GM10248 (cell line): ENCODE data around the gene LMO1.

ENCODE experiments used
- CTCF ChIA-PET: fragments of 300-600 bp; sonication (Branson Sonifier 250); formaldehyde crosslinking; extraction: SDS; loops from one replicate; lab custom pipeline; 2021; ENCODE audit warnings: antibody characterized with exemption; lab: Yijun Ruan, JAX
- POLR2A ChIA-PET: fragments of 350-650 bp; sonication (Branson Sonifier 250); formaldehyde crosslinking; extraction: SDS; loops from one replicate; lab custom pipeline; 2020; ENCODE audit warnings: antibody characterized with exemption; lab: Yijun Ruan, JAX
- DNase-seq: peaks from one replicate; pipeline ENCODE4 v3.0.0; 2012; ENCODE audit errors: extremely low spot score
- CTCF ChIP-seq: IDR thresholded peaks from 2 replicates; pipeline ENCODE4 v1.5.1; 2012; ENCODE audit warnings: mild to moderate bottlenecking, low read depth; ENCODE audit errors: extremely low read depth, missing control alignments, control extremely low read depth

Gene LMO1

DNA sequence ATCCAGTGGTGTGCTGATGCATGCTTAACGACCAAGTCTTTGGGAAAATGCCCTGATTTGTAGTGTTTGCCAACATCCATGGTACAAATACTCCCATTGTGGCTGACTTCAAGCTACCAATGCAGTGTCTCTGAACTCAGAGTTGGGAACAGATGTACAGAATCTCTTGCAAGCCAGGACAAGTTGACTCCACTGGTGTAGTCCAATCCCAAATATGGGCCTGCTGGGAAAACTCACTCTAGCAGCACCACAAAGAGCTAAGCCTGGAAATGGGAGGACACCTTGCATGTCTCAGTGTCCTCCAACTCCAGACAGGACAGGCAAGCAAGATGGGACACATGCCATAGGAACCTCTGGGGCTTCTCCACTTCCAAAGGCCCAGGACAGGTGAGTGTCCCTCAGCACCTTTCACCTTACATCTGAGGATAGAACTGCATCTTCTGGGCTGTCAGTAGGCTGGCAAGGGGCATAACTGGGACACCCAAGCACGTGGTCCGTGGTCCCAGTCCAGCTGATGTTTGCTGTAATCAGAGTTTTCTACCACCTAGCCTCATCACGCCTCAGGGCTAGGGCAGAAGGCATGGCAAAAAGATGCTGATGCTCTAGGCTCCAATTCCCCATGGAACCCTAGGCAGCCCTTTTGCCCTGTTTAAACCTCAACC is 6.5 kb downstream of the LMO1 start:
- ChIA-PET POLR2A (no interaction called here), CTCF (interaction anchor here (1.0 to 1.4 kb wide), 3 partner anchors 8 to 310 kb away, joined by 3 to 5 read pairs (median 3); no protein-coding TSS in a partner anchor)
- no peak for DNase-seq
- TF ChIP-seq CTCF, result no peak

DNA sequence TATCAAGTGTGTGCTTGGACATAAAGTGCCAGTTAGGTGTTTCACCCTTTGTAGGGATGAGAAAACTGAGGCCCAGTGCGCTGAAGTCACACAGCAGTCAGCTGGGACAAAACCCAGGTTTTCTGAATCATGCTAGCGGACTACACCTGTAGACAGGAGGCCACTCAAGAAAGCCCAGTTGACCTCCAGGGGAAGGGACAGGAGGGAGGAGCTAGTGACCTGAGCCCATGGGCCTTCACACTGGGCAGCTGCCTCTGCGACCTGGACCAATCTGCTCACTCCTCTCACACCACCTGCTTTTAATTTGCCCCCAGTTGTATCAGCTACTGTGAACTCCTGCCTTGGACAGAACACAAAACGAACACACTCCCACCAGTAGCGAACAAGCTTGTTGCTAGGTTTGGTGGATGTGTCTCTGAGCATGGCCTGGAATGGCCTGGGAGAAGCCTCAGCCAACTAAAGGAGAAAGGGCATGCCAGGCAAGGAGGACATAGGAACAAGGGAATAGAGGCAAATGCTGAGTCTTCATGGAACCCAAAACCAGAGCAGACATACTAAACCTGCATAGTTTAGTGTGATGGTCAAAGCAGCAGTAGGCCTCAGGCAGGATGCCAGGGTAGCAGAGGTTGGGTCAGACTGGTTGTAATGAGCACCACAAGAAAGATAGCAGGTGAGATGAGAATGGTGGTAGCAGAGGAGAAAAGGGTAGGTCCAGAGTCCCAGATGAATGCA is 7.2 kb downstream of the LMO1 start:
- DNase-seq, result no peak
- ChIA-PET POLR2A (no interaction called here), CTCF (interaction anchor here (1.0 to 2.8 kb wide), 3 partner anchors 7 to 12 kb away, joined by 3 to 18 read pairs (median 5); partner anchors contain the start of gene LMO1)
- TF ChIP-seq CTCF, result no peak

GRCh38 chr11:8253566-8253965 is 10.1 kb downstream of the LMO1 start:
- ChIA-PET CTCF (interaction anchor here (0.8 to 2.8 kb wide), 3 partner anchors 10 to 16 kb away, joined by 3 to 18 read pairs (median 5); partner anchors contain the start of gene LMO1), POLR2A (no interaction called here)
- DNase-seq, result no peak
- TF ChIP-seq CTCF, result no peak

GRCh38 chr11:8252946-8253345 is 10.7 kb downstream of the LMO1 start:
- CTCF ChIA-PET, result interaction anchor here (0.8 kb wide), 1 partner anchor 11 kb away, joined by 5 read pairs; the partner anchor contains the start of gene LMO1
- no peak for TF ChIP-seq CTCF
- no peak for DNase-seq
- POLR2A ChIA-PET, result no interaction called here

DNA sequence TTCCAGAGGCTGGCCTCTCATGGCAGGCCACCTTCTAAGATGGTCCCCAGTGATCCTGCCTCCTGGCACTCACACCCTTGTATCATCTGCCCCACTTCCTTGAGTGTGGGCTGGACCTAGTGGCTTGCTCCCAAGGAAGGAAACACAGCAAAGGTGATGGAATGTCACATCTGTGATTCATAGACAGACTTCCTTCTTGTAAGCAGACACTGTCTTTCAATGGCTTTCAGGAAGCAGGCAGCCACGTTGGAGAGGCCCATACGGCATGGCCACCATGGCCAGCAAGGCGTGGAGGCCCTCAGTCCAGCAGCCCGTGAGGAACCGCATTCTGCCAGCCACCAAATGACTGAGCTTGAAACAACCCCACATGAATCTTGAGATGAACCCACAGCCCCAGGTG is 11.3 kb downstream of the LMO1 start:
- ChIA-PET POLR2A (no interaction called here), CTCF (no interaction called here)
- TF ChIP-seq CTCF, result no peak
- no peak for DNase-seq

GRCh38 chr11:8251616-8252295 is 11.9 kb downstream of the LMO1 start:
- POLR2A ChIA-PET, result no interaction called here
- no peak for DNase-seq
- CTCF ChIA-PET, result no interaction called here
- no peak for TF ChIP-seq CTCF
